CD4-positive, CD25-positive, alpha-beta regulatory T cell (primary cell): ENCODE results near the gene OVCA2. TPM values are rescaled to one million over a fixed set of nuclear protein-coding genes. Genes with fewer than 3 reads are reported as not detected.

Source experiments
- ATAC-seq, 2 donors: fragments of 150-1000 bp; cut with Tn5 transposase; one replicate each; pipeline ENCODE4 v1.10.0; 2021; ENCODE audit warnings: low read depth in 2 of 2, moderate number of reproducible peaks in 2 of 2, moderate library complexity in 1 of 2
- DNase-seq, 3 donors: peaks; one replicate each; pipeline versions ENCODE4 v3.0.0 to v3.0.0-alpha.2; 2012 to 2022; ENCODE audit warnings: mixed read lengths in 1 of 3
- H3K27ac ChIP-seq: one replicate; pipeline ENCODE4 v1.7.0; 2013; ENCODE audit warnings: mild to moderate bottlenecking, low read length; ENCODE audit not compliant: insufficient read depth, poor library complexity, severe bottlenecking
- H3K27me3 ChIP-seq: one replicate; pipeline ENCODE4 v1.7.0; 2013; ENCODE audit warnings: low read length; ENCODE audit not compliant: control insufficient read depth, insufficient read depth
- H3K36me3 ChIP-seq: one replicate; pipeline ENCODE4 v1.7.0; 2013; ENCODE audit warnings: mild to moderate bottlenecking, low read length, moderate library complexity; ENCODE audit not compliant: control insufficient read depth, insufficient read depth
- H3K4me1 ChIP-seq: 2 replicates; pipeline ENCODE4 v1.7.0; 2013; ENCODE audit warnings: mild to moderate bottlenecking, low read length; ENCODE audit not compliant: insufficient read depth, control insufficient read depth, poor library complexity, severe bottlenecking
- H3K4me3 ChIP-seq: one replicate; pipeline ENCODE4 v1.7.0; 2013; ENCODE audit warnings: low read depth, mild to moderate bottlenecking, low read length, moderate library complexity
- H3K9me3 ChIP-seq, 2 experiments: 1 replicate in 1 of 2; 2 replicates in 1 of 2; pipeline ENCODE4 v1.7.0; 2013; ENCODE audit warnings: low read length in 2 of 2, mild to moderate bottlenecking in 1 of 2, moderate library complexity in 1 of 2; ENCODE audit not compliant: control insufficient read depth in 2 of 2
- H3K27ac Mint-ChIP-seq, 3 donors: one replicate each; pipeline ENCODE4 v1.8.0; 2020 to 2022; ENCODE audit warnings: mild to moderate bottlenecking in 3 of 3, mixed read lengths in 3 of 3, moderate library complexity in 2 of 3
- H3K27me3 Mint-ChIP-seq: one replicate; pipeline ENCODE4 v1.8.0; 2022; ENCODE audit warnings: mild to moderate bottlenecking, mixed read lengths
- H3K36me3 Mint-ChIP-seq: one replicate; pipeline ENCODE4 v1.8.0; 2020; ENCODE audit warnings: mixed read lengths
- H3K4me1 Mint-ChIP-seq, 4 donors: one replicate each; pipeline ENCODE4 v1.8.0; 2020 to 2022; ENCODE audit warnings: mixed read lengths in 4 of 4, mild to moderate bottlenecking in 1 of 4
- H3K4me3 Mint-ChIP-seq, 4 donors: one replicate each; pipeline ENCODE4 v1.8.0; 2020 to 2022; ENCODE audit warnings: mild to moderate bottlenecking in 4 of 4, mixed read lengths in 4 of 4, moderate library complexity in 3 of 4
- H3K9me3 Mint-ChIP-seq, 7 donors: one replicate each; pipeline ENCODE4 v1.8.0; 2020 to 2022; ENCODE audit warnings: mixed read lengths in 7 of 7, mild to moderate bottlenecking in 3 of 7, moderate library complexity in 2 of 7
- polyA plus RNA-seq, 4 donors: library from polyadenylated mRNA; unstranded; fragments of 300-500 nt; fragmentation: Illumina TruSeq; gene quantifications; one replicate each; pipeline ENCODE4 v1.2.3, GENCODE V29; 2021
- total RNA-seq: library from RNA; stranded (reverse); gene quantifications from one replicate; pipeline ENCODE4 v1.2.3, GENCODE V29; 2022

OVCA2 gene
- total and polyA plus RNA-seq, 5 donors from 2014 or later: 30.8 to 106 (median 76.0) TPM

DNA sequence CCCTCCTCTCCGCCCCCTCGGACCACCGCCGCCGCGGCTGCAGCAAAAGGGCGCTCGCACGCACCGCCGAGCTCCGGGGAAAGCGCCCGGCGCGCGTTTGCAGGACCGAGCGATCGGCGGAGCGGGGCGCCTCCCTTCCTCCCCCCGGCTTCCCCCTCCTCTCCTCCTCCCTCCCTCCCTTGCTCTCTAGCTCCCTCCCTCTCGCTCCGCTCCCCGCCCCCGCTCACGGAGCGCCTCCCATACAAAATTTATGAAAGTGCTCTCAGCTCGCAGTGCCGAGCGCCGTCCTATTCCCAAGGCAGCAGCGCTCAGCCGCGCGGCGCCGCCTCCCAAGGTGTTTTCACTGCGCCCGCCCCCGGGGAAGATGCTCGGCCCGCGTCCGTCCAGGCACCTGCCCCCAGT lies 16.6 kb upstream of the OVCA2 start, which contains the start of gene RTN4RL1:
RTN4RL1 (minus strand) TSS at position 115 of the 402 bp plus-strand sequence. CDS start 469 bp downstream, outside the sequence.
- no peak within 1 kb of the TSS for H3K4me3 ChIP-seq
- Mint-ChIP-seq H3K4me3 (peak within 1 kb of the TSS; percentile 81 to 92 (median 86)), H3K9me3 (no peaks in the 10 kb centered on the region), H3K4me1 (peaks cover 0 to 19% (median 4%) of the 10 kb centered on the region in 4 donors), H3K27ac (peak within 1 kb of the TSS in 1 of 3 donors; percentile 38), H3K36me3 (no peaks in the 10 kb centered on the region), H3K27me3 (peaks cover 73% of the 10 kb centered on the region)
- ATAC-seq (peak; percentile 37 to 50), DNase-seq (peak; percentile 61 to 86 (median 67))
- H3K9me3 ChIP-seq: no peaks in the 10 kb centered on the region
- H3K36me3 ChIP-seq: no peaks in the 10 kb centered on the region
- peaks cover 7% of the 10 kb centered on the region for H3K27me3 ChIP-seq
- H3K27ac ChIP-seq: no peak within 1 kb of the TSS
- peaks cover 40% of the 10 kb centered on the region for H3K4me1 ChIP-seq

DNA sequence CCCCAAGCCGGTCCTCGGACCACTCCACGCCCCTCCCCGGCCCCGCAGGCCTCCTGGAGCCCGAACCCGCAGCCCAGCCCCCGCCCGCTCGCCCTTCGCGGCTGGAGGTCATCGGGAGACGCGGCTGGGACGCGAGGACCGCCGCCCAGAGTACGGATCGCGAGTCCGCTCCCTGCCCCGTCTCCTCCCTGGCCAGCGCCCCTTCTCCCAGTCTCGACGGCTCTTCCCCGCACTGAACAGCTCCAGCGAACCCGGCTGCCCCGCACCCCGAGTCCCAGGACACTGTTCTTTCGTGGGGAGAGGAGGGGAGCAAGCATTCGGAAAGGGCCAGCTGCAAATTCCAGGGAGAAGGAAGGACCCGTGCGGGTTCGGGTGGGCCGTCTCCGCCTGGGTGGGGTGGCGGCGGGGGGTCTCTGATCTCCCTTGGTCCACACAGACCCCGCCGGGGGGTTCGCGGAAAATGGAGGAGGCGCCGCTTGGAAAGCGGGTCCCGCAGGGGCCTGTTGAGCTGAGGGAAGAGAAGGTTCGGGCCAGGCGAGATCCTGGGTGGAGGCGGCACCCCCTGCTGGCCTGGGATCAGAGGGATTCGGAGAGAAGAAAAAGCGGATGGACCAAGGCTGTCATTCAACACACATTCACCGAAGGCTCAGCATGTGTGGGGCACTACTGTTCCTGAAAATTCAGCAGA lies 16.1 kb upstream of the OVCA2 start:
- H3K4me1 ChIP-seq: peaks cover 45% of the 10 kb centered on the region
- peaks cover under 1 to 25% (median 9%) of the 10 kb centered on the region in 4 donors for H3K4me1 Mint-ChIP-seq
- no peaks in the 10 kb centered on the region for H3K36me3 Mint-ChIP-seq
- H3K27me3 Mint-ChIP-seq: peaks cover 68% of the 10 kb centered on the region
- no peak overlapping the region for H3K4me3 ChIP-seq
- no peak overlapping the region for H3K27ac ChIP-seq
- DNase-seq: peak in 1 of 3 donors; percentile 22
- peak overlapping the region; percentile 81 to 92 (median 86) for H3K4me3 Mint-ChIP-seq
- H3K9me3 Mint-ChIP-seq: no peaks in the 10 kb centered on the region
- H3K9me3 ChIP-seq: no peaks in the 10 kb centered on the region
- H3K27me3 ChIP-seq: peaks cover 7% of the 10 kb centered on the region
- no peaks in the 10 kb centered on the region for H3K36me3 ChIP-seq
- no peak for ATAC-seq
- peak overlapping the region in 1 of 3 donors; percentile 38 for H3K27ac Mint-ChIP-seq

DNA sequence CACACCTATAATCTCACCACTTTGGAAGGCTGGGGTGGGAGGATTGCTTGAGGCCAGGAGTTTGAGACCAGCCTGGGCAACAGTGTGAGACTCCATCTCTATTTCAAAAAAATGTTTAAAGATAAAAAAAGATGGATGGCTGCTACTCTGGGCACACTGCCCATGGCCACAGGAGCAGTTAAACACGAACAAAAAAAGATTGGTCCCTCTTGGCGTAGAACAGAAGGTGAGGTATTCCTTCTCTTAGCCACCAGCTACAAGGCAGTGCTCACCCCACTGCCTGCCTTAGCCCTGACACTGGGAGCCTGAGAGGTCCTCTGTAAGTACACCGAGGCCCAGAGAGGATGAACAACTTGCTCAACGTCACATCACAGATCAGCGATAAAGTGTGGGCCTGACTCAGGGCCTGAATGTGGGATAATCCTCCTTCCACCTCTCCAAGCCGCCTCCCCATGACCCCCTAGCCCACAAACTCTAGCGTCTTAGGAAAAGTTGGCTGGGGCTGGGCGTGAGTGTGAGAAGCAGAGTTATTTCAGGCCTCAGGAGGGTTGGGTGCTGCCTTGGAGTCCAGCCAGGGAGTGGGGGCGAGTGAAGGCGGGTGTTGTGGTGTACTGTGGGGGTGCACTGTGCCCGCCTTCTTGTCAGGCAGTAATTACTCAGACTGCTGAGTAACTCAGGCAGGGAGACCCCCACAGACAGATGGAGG lies 14.1 kb upstream of the OVCA2 start:
- no peak overlapping the region for H3K4me3 ChIP-seq
- peaks cover 7% of the 10 kb centered on the region for H3K27me3 ChIP-seq
- peaks cover 8 to 36% (median 16%) of the 10 kb centered on the region in 4 donors for H3K4me1 Mint-ChIP-seq
- H3K4me1 ChIP-seq: peaks cover 56% of the 10 kb centered on the region
- H3K4me3 Mint-ChIP-seq: peak overlapping the region; percentile 36 to 84 (median 52)
- no peaks in the 10 kb centered on the region for H3K36me3 ChIP-seq
- H3K27ac ChIP-seq: no peak overlapping the region
- DNase-seq (no peak), ATAC-seq (no peak)
- H3K27me3 Mint-ChIP-seq: peaks cover 53% of the 10 kb centered on the region
- no peaks in the 10 kb centered on the region for H3K9me3 Mint-ChIP-seq
- no peaks in the 10 kb centered on the region for H3K36me3 Mint-ChIP-seq
- H3K9me3 ChIP-seq: no peaks in the 10 kb centered on the region
- no peak overlapping the region for H3K27ac Mint-ChIP-seq

- H3K4me3 ChIP-seq: no peak overlapping the region
- no peaks in the 10 kb centered on the region for H3K9me3 Mint-ChIP-seq
- DNase-seq (no peak), ATAC-seq (no peak)
- no peaks in the 10 kb centered on the region for H3K9me3 ChIP-seq
- no peak overlapping the region for H3K27ac Mint-ChIP-seq
- peaks cover 4% of the 10 kb centered on the region for H3K36me3 ChIP-seq
- H3K27ac ChIP-seq: no peak overlapping the region
- H3K4me3 Mint-ChIP-seq: peak overlapping the region in 3 of 4 donors; percentile 29 to 84 (median 77)
- H3K36me3 Mint-ChIP-seq: peaks cover 1% of the 10 kb centered on the region
- peaks cover 51% of the 10 kb centered on the region for H3K4me1 ChIP-seq
- peaks cover 8 to 36% (median 16%) of the 10 kb centered on the region in 4 donors for H3K4me1 Mint-ChIP-seq
- H3K27me3 Mint-ChIP-seq: peaks cover 47% of the 10 kb centered on the region
- peaks cover 5% of the 10 kb centered on the region for H3K27me3 ChIP-seq
Observed at GRCh38 chr17:2028234-2028614, 13.6 kb upstream of the OVCA2 start.

DNA sequence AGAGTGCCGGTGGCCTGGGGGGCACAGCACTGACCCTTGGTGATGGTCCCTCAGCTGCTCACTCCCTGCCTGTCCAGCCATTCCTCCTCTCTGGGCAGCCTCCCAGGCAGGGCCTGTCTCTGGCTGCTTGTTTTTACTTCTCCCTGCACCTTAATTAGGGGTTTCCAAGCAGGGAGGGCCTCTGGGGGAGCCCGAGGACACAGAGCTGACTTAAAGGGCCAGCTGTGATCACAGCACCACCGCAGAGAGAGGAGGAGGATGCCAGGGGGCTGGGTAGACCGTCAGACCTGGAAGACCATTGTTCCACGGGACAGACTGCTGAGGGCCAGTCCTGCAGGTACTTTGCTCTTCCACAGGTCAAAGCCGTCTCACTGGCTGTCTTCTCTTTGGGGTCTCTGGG lies 13.1 kb upstream of the OVCA2 start:
- H3K4me1 ChIP-seq: peaks cover 45% of the 10 kb centered on the region
- peak overlapping the region in 2 of 4 donors; percentile 74 to 84 for H3K4me3 Mint-ChIP-seq

DNA sequence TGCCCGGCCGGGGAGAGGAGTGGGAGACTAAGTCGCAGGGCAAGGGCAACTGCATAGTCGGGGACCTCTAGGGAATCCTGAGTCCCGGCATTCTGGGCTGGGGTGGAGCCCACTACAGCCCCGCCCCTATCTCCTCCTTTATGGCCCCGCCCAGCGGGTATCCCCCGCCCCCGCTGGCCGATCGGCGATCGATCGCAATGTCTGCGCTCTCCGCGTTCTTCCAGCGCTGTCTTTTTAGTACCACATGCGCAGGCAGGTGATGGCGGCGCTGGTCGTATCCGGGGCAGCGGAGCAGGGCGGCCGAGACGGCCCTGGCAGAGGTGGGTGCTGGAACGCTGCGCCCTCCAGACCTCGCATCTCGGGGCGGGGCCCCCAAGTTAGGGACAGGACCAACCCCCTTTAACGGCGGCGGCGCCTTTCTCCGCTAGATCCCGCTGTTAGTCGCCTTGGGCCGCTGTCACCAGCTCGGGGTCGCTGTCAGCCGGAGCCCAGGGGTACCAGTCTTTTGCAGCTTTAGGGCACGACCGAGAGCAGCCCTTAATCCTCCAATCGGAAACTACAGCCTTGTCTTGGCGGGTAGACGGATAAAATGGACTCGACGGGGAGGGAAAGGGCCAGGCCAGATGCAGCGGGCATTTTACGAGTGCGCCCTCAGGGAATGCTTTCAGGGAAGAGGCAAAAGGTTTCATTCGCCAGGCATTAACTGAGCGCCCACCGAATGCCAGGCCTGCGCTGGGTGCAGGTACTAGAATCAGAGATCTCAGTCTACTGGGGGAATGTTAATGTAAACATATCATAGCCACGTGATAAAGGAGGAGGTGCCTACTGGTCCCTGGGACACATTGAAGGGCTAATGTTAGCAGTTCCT lies 11.7 kb upstream of the OVCA2 start, which contains the start of gene DPH1:
DPH1 (plus strand) TSS at position 243 of the 868 bp plus-strand sequence; CDS start at position 260, 17 bp downstream.
- peak; percentile 78 to 83 for ATAC-seq
- Mint-ChIP-seq H3K4me1 (peaks cover 8 to 34% (median 16%) of the 10 kb centered on the region in 4 donors), H3K4me3 (peak within 1 kb of the TSS; percentile 94 to 99 (median 97))

More for the DNA sequence above, 13.1 kb upstream of the OVCA2 start:
- H3K9me3 ChIP-seq: no peaks in the 10 kb centered on the region
- ATAC-seq (no peak), DNase-seq (no peak)
- no peak overlapping the region for H3K27ac ChIP-seq
- Mint-ChIP-seq H3K27ac (no peak overlapping the region), H3K9me3 (no peaks in the 10 kb centered on the region), H3K27me3 (peaks cover 44% of the 10 kb centered on the region), H3K36me3 (peaks cover 3% of the 10 kb centered on the region), H3K4me1 (peaks cover 8 to 36% (median 16%) of the 10 kb centered on the region in 4 donors)
- peaks cover 4% of the 10 kb centered on the region for H3K27me3 ChIP-seq
- no peak overlapping the region for H3K4me3 ChIP-seq
- H3K36me3 ChIP-seq: peaks cover 7% of the 10 kb centered on the region

DNA sequence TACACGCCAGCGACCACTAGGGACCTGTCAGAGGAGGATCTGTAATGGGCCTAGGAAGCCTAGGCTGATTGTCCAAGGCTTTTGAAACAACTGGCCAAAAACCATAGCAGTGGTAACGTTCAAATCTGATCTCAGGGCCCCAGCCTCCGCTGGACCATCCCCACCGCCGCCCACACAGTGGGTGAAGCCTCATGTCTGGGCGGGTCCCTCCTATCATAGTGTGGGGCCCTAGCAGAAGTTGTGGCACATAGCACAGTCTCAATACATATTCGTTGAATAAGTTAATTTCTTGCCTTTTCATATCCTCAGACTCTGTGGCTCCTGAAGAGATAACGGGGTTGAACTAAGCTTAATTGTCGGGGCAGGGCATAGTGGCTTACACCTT lies 11.1 kb upstream of the OVCA2 start:
- H3K36me3 Mint-ChIP-seq: peaks cover 3% of the 10 kb centered on the region
- no peaks in the 10 kb centered on the region for H3K9me3 ChIP-seq

More for the DNA sequence above, 11.7 kb upstream of the OVCA2 start, which contains the start of gene DPH1:
- peak within 1 kb of the TSS; percentile 55 for H3K27ac ChIP-seq
- peak within 1 kb of the TSS; percentile 90 for H3K4me3 ChIP-seq
- H3K27me3 ChIP-seq: peaks cover 4% of the 10 kb centered on the region
- Mint-ChIP-seq H3K27ac (peak within 1 kb of the TSS; percentile 90 to 92 (median 90)), H3K27me3 (peaks cover 44% of the 10 kb centered on the region), H3K36me3 (peaks cover 3% of the 10 kb centered on the region), H3K9me3 (no peaks in the 10 kb centered on the region)
- H3K9me3 ChIP-seq: no peaks in the 10 kb centered on the region
- H3K36me3 ChIP-seq: peaks cover 7% of the 10 kb centered on the region
- peaks cover 31% of the 10 kb centered on the region for H3K4me1 ChIP-seq
- DNase-seq: peak; percentile 74 to 87 (median 84)

More for the DNA sequence above, 11.1 kb upstream of the OVCA2 start:
- peaks cover 4% of the 10 kb centered on the region for H3K27me3 ChIP-seq
- H3K27ac ChIP-seq: no peak overlapping the region
- DNase-seq (no peak), ATAC-seq (no peak)
- peaks cover 38% of the 10 kb centered on the region for H3K27me3 Mint-ChIP-seq
- peaks cover 8 to 32% (median 16%) of the 10 kb centered on the region in 4 donors for H3K4me1 Mint-ChIP-seq
- peaks cover 26% of the 10 kb centered on the region for H3K4me1 ChIP-seq
- peak overlapping the region; percentile 94 to 99 (median 97) for H3K4me3 Mint-ChIP-seq
- peaks cover 7% of the 10 kb centered on the region for H3K36me3 ChIP-seq
- peak overlapping the region; percentile 90 to 92 (median 90) for H3K27ac Mint-ChIP-seq
- H3K4me3 ChIP-seq: peak overlapping the region; percentile 90
- no peaks in the 10 kb centered on the region for H3K9me3 Mint-ChIP-seq
